WTC11 (cell line): ENCODE data around the gene ASTN2. TPM values are rescaled to one million over a fixed set of nuclear protein-coding genes. Genes with fewer than 3 reads are reported as not detected.

Source experiments
- ATAC-seq: fragments of 200-7000 bp; cut with Tn5 transposase; 2 replicates; pipeline ENCODE4 v1.10.0; 2021; ENCODE audit warnings: mild to moderate bottlenecking, moderate library complexity
- CTCF ChIA-PET: fragments of 300-600 bp; sonication (Branson Sonifier 250); formaldehyde crosslinking; loops from one replicate; lab custom pipeline; 2021; ENCODE audit warnings: antibody characterized with exemption; lab: Charles Lee
- POLR2A ChIA-PET: fragments of 350-600 bp; sonication (Branson Sonifier 250); formaldehyde crosslinking; loops from one replicate; lab custom pipeline; 2021; ENCODE audit warnings: antibody characterized with exemption; lab: Charles Lee
- DNase-seq: peaks from one replicate; pipeline ENCODE4 v3.0.0; 2021; ENCODE audit warnings: low spot score
- H3K27ac Mint-ChIP-seq: 2 replicates; pipeline ENCODE4 v1.8.0; 2021; ENCODE audit warnings: mixed read lengths
- H3K27me3 Mint-ChIP-seq: 2 replicates; pipeline ENCODE4 v1.8.0; 2021; ENCODE audit warnings: low read depth, mild to moderate bottlenecking, moderate library complexity, mixed read lengths
- H3K36me3 Mint-ChIP-seq: 2 replicates; pipeline ENCODE4 v1.8.0; 2021; ENCODE audit warnings: mixed read lengths
- H3K4me1 Mint-ChIP-seq: 2 replicates; pipeline ENCODE4 v1.8.0; 2022; ENCODE audit warnings: mixed read lengths
- H3K4me3 Mint-ChIP-seq: 2 replicates; pipeline ENCODE4 v1.8.0; 2021; ENCODE audit warnings: mild to moderate bottlenecking, moderate library complexity, mixed read lengths
- H3K9me3 Mint-ChIP-seq: 2 replicates; pipeline ENCODE4 v1.8.0; 2021; ENCODE audit warnings: mixed read lengths
- ATF1 ChIP-seq: sonication (generic); formaldehyde crosslinking; IDR thresholded peaks from 2 replicates; pipeline ENCODE4 v1.8.1; 2023; ENCODE audit warnings: mild to moderate bottlenecking, moderate library complexity, missing genetic modification reagents
- ATF2 ChIP-seq: sonication (generic); formaldehyde crosslinking; IDR thresholded peaks from 2 replicates; pipeline ENCODE4 v1.8.1; 2022; ENCODE audit warnings: low read depth, missing genetic modification reagents, borderline replicate concordance
- ATF3 ChIP-seq: sonication (generic); formaldehyde crosslinking; conservative IDR thresholded peaks from 2 replicates; pipeline ENCODE4 v1.8.1; 2022; ENCODE audit warnings: mild to moderate bottlenecking, missing genetic modification reagents
- EMX1 ChIP-seq: fragments of 250-450 bp; sonication (Bioruptor Pico); IDR thresholded peaks from 2 replicates; pipeline ENCODE4 v1.8.0; 2021; ENCODE audit warnings: mild to moderate bottlenecking
- FOXP1 ChIP-seq: sonication (generic); formaldehyde crosslinking; IDR thresholded peaks from 2 replicates; pipeline ENCODE4 v1.8.0; 2022; ENCODE audit warnings: missing genetic modification reagents, mild to moderate bottlenecking, moderate library complexity, borderline replicate concordance
- JAZF1 ChIP-seq: fragments of 250-450 bp; sonication (Bioruptor Pico); IDR thresholded peaks from 2 replicates; pipeline ENCODE4 v1.9.0; 2021; ENCODE audit warnings: moderate library complexity, mild to moderate bottlenecking, inconsistent platforms
- NFE2L1 ChIP-seq: sonication (generic); formaldehyde crosslinking; IDR thresholded peaks from 2 replicates; pipeline ENCODE4 v1.8.1; 2023; ENCODE audit warnings: missing genetic modification reagents
- PRRX2 ChIP-seq: fragments of 250-450 bp; sonication (Bioruptor Pico); IDR thresholded peaks from 2 replicates; pipeline ENCODE4 v1.8.0; 2021; ENCODE audit warnings: mild to moderate bottlenecking
- SOX15 ChIP-seq: fragments of 250-450 bp; sonication (Bioruptor Pico); IDR thresholded peaks from 2 replicates; pipeline ENCODE4 v1.9.0; 2021; ENCODE audit warnings: mild to moderate bottlenecking
- STAT6 ChIP-seq: sonication (generic); formaldehyde crosslinking; conservative IDR thresholded peaks from 2 replicates; pipeline ENCODE4 v1.8.1; 2023; ENCODE audit warnings: mild to moderate bottlenecking, low read depth, missing genetic modification reagents, moderate library complexity
- TP53 ChIP-seq: sonication (generic); formaldehyde crosslinking; IDR thresholded peaks from 2 replicates; pipeline ENCODE4 v1.8.1; 2023; ENCODE audit warnings: mild to moderate bottlenecking, missing genetic modification reagents
- ZNF219 ChIP-seq: sonication (generic); formaldehyde crosslinking; IDR thresholded peaks from 2 replicates; pipeline ENCODE4 v1.8.0; 2023; ENCODE audit warnings: missing genetic modification reagents, mild to moderate bottlenecking, borderline replicate concordance
- ZNF263 ChIP-seq: sonication (generic); formaldehyde crosslinking; IDR thresholded peaks from 2 replicates; pipeline ENCODE4 v1.8.1; 2022; ENCODE audit warnings: low read depth, mild to moderate bottlenecking, moderate library complexity, missing genetic modification reagents
- ZNF425 ChIP-seq: fragments of 250-450 bp; sonication (Bioruptor Pico); conservative IDR thresholded peaks from 2 replicates; pipeline ENCODE4 v1.9.0; 2021; ENCODE audit warnings: mild to moderate bottlenecking
- total RNA-seq: library from RNA; stranded (reverse); gene quantifications from 3 replicates; pipeline ENCODE4 v1.2.3, GENCODE V29; 2021
- TF ChIP-seq, protein P1 (sequence below): sonication (generic); formaldehyde crosslinking; IDR thresholded peaks from 2 replicates; pipeline ENCODE4 v1.8.0; 2022; ENCODE audit warnings: mild to moderate bottlenecking, missing genetic modification reagents
- TF ChIP-seq, protein P2 (sequence below): sonication (generic); formaldehyde crosslinking; IDR thresholded peaks from 2 replicates; pipeline ENCODE4 v1.8.0; 2023; ENCODE audit warnings: mild to moderate bottlenecking, missing genetic modification reagents
- TF ChIP-seq, protein P3 (sequence below): sonication (generic); formaldehyde crosslinking; IDR thresholded peaks from 2 replicates; pipeline ENCODE4 v1.8.1; 2023; ENCODE audit warnings: mild to moderate bottlenecking, missing genetic modification reagents, moderate library complexity

The ASTN2 gene
- total RNA-seq, 1 experiment from 2014 or later, result 16.2 TPM

DNA sequence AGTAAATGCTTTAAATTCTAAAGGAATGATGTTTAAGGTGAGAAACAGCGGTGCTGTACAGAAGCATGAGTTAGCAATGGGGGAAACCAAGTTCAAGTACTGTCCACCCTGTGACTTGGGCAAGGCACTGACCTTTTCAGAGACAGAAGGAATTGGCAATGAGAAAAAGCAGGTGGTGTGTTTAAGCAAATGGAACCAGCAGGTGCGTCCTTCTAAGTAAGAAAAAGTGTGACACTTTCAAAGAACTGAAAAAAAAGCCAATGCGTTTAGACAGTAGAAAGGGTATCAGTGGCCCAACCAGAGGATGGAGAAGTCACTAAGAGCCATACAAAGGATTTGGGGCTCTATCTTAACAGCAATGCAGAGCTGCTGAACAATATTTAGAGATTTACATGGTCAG is 1010.6 kb downstream of the ASTN2 start:
- CTCF ChIA-PET, result no interaction called here
- Mint-ChIP-seq H3K4me1 (no peaks in the 10 kb centered on the region), H3K9me3 (no peaks in the 10 kb centered on the region), H3K27me3 (no peaks in the 10 kb centered on the region), H3K27ac (no peak overlapping the region), H3K4me3 (no peak overlapping the region), H3K36me3 (no peaks in the 10 kb centered on the region)
- ATAC-seq (no peak), DNase-seq (no peak)
- POLR2A ChIA-PET, result no interaction called here
- TF ChIP-seq STAT6 (CRISPR knock-in tag) (no peak), NFE2L1 (CRISPR knock-in tag) (no peak), ZNF219 (CRISPR knock-in tag) (no peak), ZNF263 (no peak), ATF2 (no peak), JAZF1 (CRISPR knock-in tag) (no peak), ATF1 (CRISPR knock-in tag) (no peak), ATF3 (CRISPR knock-in tag) (no peak), TP53 (CRISPR knock-in tag) (no peak), EMX1 (CRISPR knock-in tag) (no peak), SOX15 (CRISPR knock-in tag) (no peak), ZNF425 (CRISPR knock-in tag) (no peak), FOXP1 (CRISPR knock-in tag) (no peak), PRRX2 (CRISPR knock-in tag) (no peak)
- TF ChIP-seq, protein P1, sequence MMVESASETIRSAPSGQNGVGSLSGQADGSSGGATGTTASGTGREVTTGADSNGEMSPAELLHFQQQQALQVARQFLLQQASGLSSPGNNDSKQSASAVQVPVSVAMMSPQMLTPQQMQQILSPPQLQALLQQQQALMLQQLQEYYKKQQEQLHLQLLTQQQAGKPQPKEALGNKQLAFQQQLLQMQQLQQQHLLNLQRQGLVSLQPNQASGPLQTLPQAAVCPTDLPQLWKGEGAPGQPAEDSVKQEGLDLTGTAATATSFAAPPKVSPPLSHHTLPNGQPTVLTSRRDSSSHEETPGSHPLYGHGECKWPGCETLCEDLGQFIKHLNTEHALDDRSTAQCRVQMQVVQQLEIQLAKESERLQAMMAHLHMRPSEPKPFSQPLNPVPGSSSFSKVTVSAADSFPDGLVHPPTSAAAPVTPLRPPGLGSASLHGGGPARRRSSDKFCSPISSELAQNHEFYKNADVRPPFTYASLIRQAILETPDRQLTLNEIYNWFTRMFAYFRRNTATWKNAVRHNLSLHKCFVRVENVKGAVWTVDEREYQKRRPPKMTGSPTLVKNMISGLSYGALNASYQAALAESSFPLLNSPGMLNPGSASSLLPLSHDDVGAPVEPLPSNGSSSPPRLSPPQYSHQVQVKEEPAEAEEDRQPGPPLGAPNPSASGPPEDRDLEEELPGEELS (CRISPR knock-in tag), result no peak
- TF ChIP-seq, protein P2, sequence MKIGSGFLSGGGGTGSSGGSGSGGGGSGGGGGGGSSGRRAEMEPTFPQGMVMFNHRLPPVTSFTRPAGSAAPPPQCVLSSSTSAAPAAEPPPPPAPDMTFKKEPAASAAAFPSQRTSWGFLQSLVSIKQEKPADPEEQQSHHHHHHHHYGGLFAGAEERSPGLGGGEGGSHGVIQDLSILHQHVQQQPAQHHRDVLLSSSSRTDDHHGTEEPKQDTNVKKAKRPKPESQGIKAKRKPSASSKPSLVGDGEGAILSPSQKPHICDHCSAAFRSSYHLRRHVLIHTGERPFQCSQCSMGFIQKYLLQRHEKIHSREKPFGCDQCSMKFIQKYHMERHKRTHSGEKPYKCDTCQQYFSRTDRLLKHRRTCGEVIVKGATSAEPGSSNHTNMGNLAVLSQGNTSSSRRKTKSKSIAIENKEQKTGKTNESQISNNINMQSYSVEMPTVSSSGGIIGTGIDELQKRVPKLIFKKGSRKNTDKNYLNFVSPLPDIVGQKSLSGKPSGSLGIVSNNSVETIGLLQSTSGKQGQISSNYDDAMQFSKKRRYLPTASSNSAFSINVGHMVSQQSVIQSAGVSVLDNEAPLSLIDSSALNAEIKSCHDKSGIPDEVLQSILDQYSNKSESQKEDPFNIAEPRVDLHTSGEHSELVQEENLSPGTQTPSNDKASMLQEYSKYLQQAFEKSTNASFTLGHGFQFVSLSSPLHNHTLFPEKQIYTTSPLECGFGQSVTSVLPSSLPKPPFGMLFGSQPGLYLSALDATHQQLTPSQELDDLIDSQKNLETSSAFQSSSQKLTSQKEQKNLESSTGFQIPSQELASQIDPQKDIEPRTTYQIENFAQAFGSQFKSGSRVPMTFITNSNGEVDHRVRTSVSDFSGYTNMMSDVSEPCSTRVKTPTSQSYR (CRISPR knock-in tag), result no peak
- TF ChIP-seq, protein P3, sequence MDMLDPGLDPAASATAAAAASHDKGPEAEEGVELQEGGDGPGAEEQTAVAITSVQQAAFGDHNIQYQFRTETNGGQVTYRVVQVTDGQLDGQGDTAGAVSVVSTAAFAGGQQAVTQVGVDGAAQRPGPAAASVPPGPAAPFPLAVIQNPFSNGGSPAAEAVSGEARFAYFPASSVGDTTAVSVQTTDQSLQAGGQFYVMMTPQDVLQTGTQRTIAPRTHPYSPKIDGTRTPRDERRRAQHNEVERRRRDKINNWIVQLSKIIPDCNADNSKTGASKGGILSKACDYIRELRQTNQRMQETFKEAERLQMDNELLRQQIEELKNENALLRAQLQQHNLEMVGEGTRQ (CRISPR knock-in tag), result no peak
